ENCODE results near the gene EDEM3.

DNA sequence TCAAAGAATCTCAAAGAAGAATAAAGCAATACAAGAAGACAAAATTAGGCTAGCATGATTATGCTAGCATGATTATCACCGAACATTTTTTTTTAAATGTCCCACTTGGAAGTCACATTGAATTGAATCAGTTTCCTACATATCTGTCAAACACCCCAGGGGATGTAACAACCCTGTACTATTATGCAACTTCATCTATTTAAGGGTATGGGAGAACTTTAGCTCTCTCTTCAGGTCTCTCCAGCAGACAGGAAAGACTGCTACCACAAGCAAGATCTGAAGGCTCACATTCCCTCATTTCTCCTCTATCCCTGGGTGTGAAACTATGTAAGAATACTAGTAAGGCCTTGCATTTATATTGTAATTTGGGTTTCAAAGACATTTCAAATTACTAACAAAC is 52.8 kb downstream of the EDEM3 start:
- TF ChIP-seq EZH2 (IDR thresholded peaks at IDR 0.05; ENCODE audit: insufficient read depth, poor library complexity, severe bottlenecking): no peak
- TF ChIP-seq EZH2phosphoT487 (IDR thresholded peaks at IDR 0.05; ENCODE audit: insufficient read depth, low read depth): no peak
